Measurements from ENCODE around the gene CRIP1.

CRIP1 gene

DNA sequence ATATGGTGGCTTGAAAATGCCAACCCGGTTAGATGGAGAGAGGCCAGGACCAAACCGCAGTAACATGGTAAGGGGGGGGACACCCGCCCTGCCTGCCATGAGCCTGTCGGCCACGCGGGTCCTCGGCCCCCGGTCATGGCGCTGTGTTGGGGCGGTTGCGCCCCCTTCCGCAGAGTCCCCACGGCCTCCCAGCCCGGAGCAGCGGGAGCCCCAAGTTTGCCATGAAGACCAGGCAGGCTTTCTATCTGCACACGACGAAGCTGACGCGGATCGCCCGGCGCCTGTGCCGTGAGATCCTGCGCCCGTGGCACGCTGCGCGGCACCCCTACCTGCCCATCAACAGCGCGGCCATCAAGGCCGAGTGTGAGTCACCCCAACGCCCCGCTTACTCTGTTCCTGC, 22.2 kb upstream of the CRIP1 start:
- no peak overlapping the region for H3K4me3 ChIP-seq (ENCODE audit: insufficient read depth, low read length, poor library complexity, severe bottlenecking)

DNA sequence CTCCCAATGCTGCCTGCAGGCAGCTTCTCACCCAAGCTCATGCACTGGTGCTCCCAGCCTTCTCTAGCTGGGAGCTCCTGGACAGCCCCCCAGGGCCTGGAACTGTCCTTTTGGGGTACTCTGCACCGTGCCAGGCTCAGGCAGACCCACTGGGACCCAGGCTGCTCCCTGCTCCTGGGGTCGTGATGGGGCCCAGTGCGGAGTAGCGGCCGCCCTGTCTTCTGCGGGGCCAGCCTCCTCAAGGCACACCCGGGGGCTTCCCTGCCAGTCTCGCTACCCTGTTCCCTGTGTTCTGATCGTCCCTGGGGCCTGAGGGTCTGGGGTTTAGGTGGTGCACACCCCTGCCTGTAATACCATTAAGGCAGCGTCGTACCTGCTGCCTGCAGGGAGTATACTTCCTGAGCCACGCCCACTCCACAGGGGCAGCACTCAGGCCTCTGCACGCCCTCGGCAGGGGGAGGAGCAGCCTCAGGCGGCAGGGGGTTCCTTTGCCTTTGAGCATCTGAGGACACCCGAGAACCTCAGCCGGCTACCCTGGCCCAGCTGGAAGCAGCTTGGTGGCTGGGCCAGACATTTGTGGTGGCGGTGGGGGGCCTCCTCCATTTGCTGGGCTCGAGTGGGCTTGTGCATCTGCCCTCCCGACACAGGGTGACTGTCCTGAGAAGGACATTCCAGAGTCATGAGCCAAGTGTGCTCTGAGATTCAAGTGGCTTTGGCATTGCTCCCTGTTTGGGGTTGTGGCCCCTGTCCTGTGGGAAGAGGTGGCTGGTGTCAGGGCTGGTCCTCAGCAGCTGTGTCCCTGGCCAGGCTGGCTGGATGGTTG, 21.3 kb upstream of the CRIP1 start:
- peaks cover 3% of the 10 kb centered on the region for H3F3A ChIP-seq (ENCODE audit: insufficient read depth)
- no peak overlapping the region for H3K27ac ChIP-seq (ENCODE audit: low read depth, low read length)
- no peaks in the 10 kb centered on the region for H3K9me3 ChIP-seq (ENCODE audit: insufficient read depth, low read length)
- H4K20me1 ChIP-seq (ENCODE audit: low read depth, low read length): no peaks in the 10 kb centered on the region
- no peaks in the 10 kb centered on the region for H3K36me3 ChIP-seq (ENCODE audit: low read length)
- TF ChIP-seq, protein P1, sequence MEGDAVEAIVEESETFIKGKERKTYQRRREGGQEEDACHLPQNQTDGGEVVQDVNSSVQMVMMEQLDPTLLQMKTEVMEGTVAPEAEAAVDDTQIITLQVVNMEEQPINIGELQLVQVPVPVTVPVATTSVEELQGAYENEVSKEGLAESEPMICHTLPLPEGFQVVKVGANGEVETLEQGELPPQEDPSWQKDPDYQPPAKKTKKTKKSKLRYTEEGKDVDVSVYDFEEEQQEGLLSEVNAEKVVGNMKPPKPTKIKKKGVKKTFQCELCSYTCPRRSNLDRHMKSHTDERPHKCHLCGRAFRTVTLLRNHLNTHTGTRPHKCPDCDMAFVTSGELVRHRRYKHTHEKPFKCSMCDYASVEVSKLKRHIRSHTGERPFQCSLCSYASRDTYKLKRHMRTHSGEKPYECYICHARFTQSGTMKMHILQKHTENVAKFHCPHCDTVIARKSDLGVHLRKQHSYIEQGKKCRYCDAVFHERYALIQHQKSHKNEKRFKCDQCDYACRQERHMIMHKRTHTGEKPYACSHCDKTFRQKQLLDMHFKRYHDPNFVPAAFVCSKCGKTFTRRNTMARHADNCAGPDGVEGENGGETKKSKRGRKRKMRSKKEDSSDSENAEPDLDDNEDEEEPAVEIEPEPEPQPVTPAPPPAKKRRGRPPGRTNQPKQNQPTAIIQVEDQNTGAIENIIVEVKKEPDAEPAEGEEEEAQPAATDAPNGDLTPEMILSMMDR (IDR thresholded peaks at IDR 0.05; ENCODE audit: insufficient read depth, low read length, poor library complexity, severe bottlenecking): no peak
- no peak for TF ChIP-seq EZH2phosphoT487 (conservative IDR thresholded peaks at IDR 0.05; ENCODE audit: low read length)
- no peaks in the 10 kb centered on the region for H3K9me2 ChIP-seq (replicated peaks; ENCODE audit: insufficient read depth, low read length)
- no peak overlapping the region for H3K4me2 ChIP-seq (ENCODE audit: low read depth, low read length, poor library complexity, severe bottlenecking)
- H3K9ac ChIP-seq (ENCODE audit: low read length): no peak overlapping the region
- H3K4me3 ChIP-seq (ENCODE audit: insufficient read depth, low read length, poor library complexity, severe bottlenecking): no peak overlapping the region
- H2AFZ ChIP-seq (ENCODE audit: low read depth, low read length, severe bottlenecking): no peak overlapping the region
- no peaks in the 10 kb centered on the region for H3K27me3 ChIP-seq (ENCODE audit: low read length)
- no peaks in the 10 kb centered on the region for H3K79me2 ChIP-seq (ENCODE audit: insufficient read depth, low read length)

More for the DNA sequence above, 22.2 kb upstream of the CRIP1 start:
- H3K4me2 ChIP-seq (ENCODE audit: low read depth, low read length, poor library complexity, severe bottlenecking): no peak overlapping the region
- no peaks in the 10 kb centered on the region for H3K9me2 ChIP-seq (replicated peaks; ENCODE audit: insufficient read depth, low read length)
- H3K27ac ChIP-seq (ENCODE audit: low read depth, low read length): no peak overlapping the region
- no peaks in the 10 kb centered on the region for H3K9me3 ChIP-seq (ENCODE audit: insufficient read depth, low read length)
- H3K9ac ChIP-seq (ENCODE audit: low read length): no peak overlapping the region
- H4K20me1 ChIP-seq (ENCODE audit: low read depth, low read length): no peaks in the 10 kb centered on the region
- TF ChIP-seq EZH2phosphoT487 (conservative IDR thresholded peaks at IDR 0.05; ENCODE audit: low read length): no peak
- TF ChIP-seq, protein P1 (IDR thresholded peaks at IDR 0.05; ENCODE audit: insufficient read depth, low read length, poor library complexity, severe bottlenecking): no peak
- H3K36me3 ChIP-seq (ENCODE audit: low read length): no peaks in the 10 kb centered on the region
- H3F3A ChIP-seq (ENCODE audit: insufficient read depth): no peaks in the 10 kb centered on the region
- H3K79me2 ChIP-seq (ENCODE audit: insufficient read depth, low read length): no peaks in the 10 kb centered on the region
- H3K27me3 ChIP-seq (ENCODE audit: low read length): no peaks in the 10 kb centered on the region
- H2AFZ ChIP-seq (ENCODE audit: low read depth, low read length, severe bottlenecking): no peak overlapping the region

DNA sequence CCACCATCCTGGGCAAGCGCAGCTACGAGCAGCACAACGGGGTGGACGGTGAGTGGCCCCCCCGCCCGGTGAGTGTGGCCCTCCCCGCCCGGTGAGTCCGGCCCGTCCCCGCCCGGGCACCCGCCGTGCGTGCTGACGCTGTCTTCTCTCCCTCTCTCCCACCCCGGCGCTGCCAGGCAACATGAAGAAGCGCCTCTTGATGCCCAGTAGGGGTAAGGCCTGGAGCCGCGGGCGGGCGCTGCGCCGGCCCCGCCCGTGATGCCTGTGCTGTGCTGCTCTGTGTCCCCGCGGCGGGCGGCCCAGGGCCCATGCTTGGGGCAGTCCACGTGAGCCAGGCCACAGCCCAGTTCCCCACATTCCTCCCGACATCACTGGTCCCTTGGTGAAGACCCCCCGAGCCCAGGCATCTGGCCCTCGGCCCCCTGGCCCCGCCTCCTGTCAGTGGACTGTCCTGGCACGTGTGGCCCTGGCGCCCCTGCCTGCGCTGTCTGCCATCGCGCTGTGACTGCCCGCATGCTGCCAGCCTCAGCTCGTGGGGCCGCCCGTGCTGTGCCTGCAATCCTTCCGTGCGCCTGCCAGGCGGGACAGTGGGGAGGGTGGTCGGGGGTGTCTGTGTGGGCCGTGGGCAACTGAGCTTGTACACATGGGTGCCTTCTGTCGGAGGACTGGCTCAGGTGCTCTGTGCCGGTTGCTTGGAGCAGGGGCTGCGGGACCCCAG, 20.0 kb upstream of the CRIP1 start:
- Histone ChIP-seq H3K36me3 (ENCODE audit: low read length) (no peaks in the 10 kb centered on the region), H3F3A (ENCODE audit: insufficient read depth) (peaks cover 5% of the 10 kb centered on the region)

More for the DNA sequence above, 20.0 kb upstream of the CRIP1 start:
- H3K27me3 ChIP-seq (ENCODE audit: low read length): no peaks in the 10 kb centered on the region
- no peak overlapping the region for H3K4me3 ChIP-seq (ENCODE audit: insufficient read depth, low read length, poor library complexity, severe bottlenecking)
- H4K20me1 ChIP-seq (ENCODE audit: low read depth, low read length): no peaks in the 10 kb centered on the region
- H3K79me2 ChIP-seq (ENCODE audit: insufficient read depth, low read length): no peaks in the 10 kb centered on the region
- H3K9me2 ChIP-seq (replicated peaks; ENCODE audit: insufficient read depth, low read length): no peaks in the 10 kb centered on the region
- H3K9ac ChIP-seq (ENCODE audit: low read length): no peak overlapping the region
- H3K4me2 ChIP-seq (ENCODE audit: low read depth, low read length, poor library complexity, severe bottlenecking): no peak overlapping the region
- H3K9me3 ChIP-seq (ENCODE audit: insufficient read depth, low read length): no peaks in the 10 kb centered on the region
- TF ChIP-seq, protein P1 (IDR thresholded peaks at IDR 0.05; ENCODE audit: insufficient read depth, low read length, poor library complexity, severe bottlenecking): no peak
- TF ChIP-seq EZH2phosphoT487 (conservative IDR thresholded peaks at IDR 0.05; ENCODE audit: low read length): no peak
- no peak overlapping the region for H2AFZ ChIP-seq (ENCODE audit: low read depth, low read length, severe bottlenecking)
- H3K27ac ChIP-seq (ENCODE audit: low read depth, low read length): no peak overlapping the region

Data from SU-DHL-6 (cell line).